K562 (cell line): ENCODE results near the gene EPB42. TPM values are rescaled to one million over a fixed set of nuclear protein-coding genes. Genes with fewer than 3 reads are reported as not detected.

Experiments
- ATAC-seq: fragments of 200-7000 bp; cut with Tn5 transposase; 3 replicates; pipeline ENCODE4 v1.9.1; 2020; ENCODE audit warnings: moderate library complexity
- BruUV-seq: library from RNA; stranded (reverse); fragments of 400-500 nt; replicated peaks from 2 replicates; lab custom pipeline; 2021; lab: Mats Ljungman, UMichigan
- CTCF ChIA-PET: fragments of 300-600 bp; formaldehyde crosslinking; extraction: SDS; loops from one replicate; lab custom pipeline; 2021; ENCODE audit warnings: low intra/inter-chr PET ratio; lab: Yijun Ruan, JAX
- POLR2A ChIA-PET: fragments of 300-600, 350-650 bp; sonication (Branson Sonifier 250); formaldehyde crosslinking; extraction: SDS; loops from one replicate; lab custom pipeline; 2021; ENCODE audit warnings: antibody characterized with exemption, inconsistent platforms; lab: Yijun Ruan, JAX
- DNase-seq, 4 experiments: peaks; one replicate each; pipeline versions ENCODE4 v3.0.0 to v3.0.0-alpha.2; 2011 to 2018; ENCODE audit warnings: low spot score in 3 of 4, mixed read lengths in 3 of 4; ENCODE audit errors: extremely low read depth in 1 of 4
- FAIRE-seq: peaks from 2 replicates; lab custom pipeline; 2011; peaks lifted over from hg19 to GRCh38; lab: Jason Lieb, UNC
- H2AFZ ChIP-seq: 2 replicates; pipeline ENCODE4 v1.6.0; 2011; ENCODE audit warnings: low read depth, low read length, control low read depth, inconsistent platforms
- H3K27ac ChIP-seq: fragments of 200-600 bp; 3 replicates; pipeline ENCODE4 v1.8.0; 2011; ENCODE audit warnings: low read depth, mild to moderate bottlenecking, control low read depth, inconsistent platforms, low read length, moderate library complexity, mixed read lengths; ENCODE audit errors: extremely low read depth
- H3K27me3 ChIP-seq, 2 experiments: fragments of 300-600 bp in 1 of 2; 2 replicates in 1 of 2; 3 replicates in 1 of 2; pipeline versions ENCODE4 v1.6.0 to v1.8.0; 2011; ENCODE audit warnings: inconsistent platforms in 2 of 2, low read length in 2 of 2, mild to moderate bottlenecking in 1 of 2, mixed read lengths in 1 of 2, moderate library complexity in 1 of 2; ENCODE audit not compliant: control insufficient read depth in 2 of 2, insufficient read depth in 2 of 2
- H3K36me3 ChIP-seq: fragments of 300-600 bp; 3 replicates; pipeline ENCODE4 v1.8.0; 2011; ENCODE audit warnings: mild to moderate bottlenecking, low read length, inconsistent platforms; ENCODE audit not compliant: control insufficient read depth, insufficient read depth
- H3K4me1 ChIP-seq, 2 experiments: fragments of 200-600 bp in 1 of 2; replicated peaks in 1 of 2; 2 replicates in 1 of 2; 3 replicates in 1 of 2; pipeline versions ENCODE4 v1.5.1 to v1.8.0; 2011; ENCODE audit warnings: inconsistent platforms in 2 of 2, low read length in 2 of 2, mild to moderate bottlenecking in 1 of 2, mixed read lengths in 1 of 2, moderate library complexity in 1 of 2; ENCODE audit not compliant: control insufficient read depth in 2 of 2, insufficient read depth in 2 of 2
- H3K4me2 ChIP-seq: 2 replicates; pipeline ENCODE4 v1.6.1; 2011; ENCODE audit warnings: low read length, control low read depth, inconsistent platforms, mixed read lengths; ENCODE audit not compliant: insufficient read depth
- H3K4me3 ChIP-seq: fragments of 200-600 bp; sonication (generic), shearing (Covaris generic); 2 replicates; pipeline ENCODE4 v1.5.1; 2016; ENCODE audit warnings: control low read depth, inconsistent platforms
- H3K79me2 ChIP-seq: fragments of 200-600 bp; 3 replicates; pipeline ENCODE4 v1.8.0; 2011; ENCODE audit warnings: low read length, inconsistent platforms; ENCODE audit not compliant: control insufficient read depth, insufficient read depth
- H3K9ac ChIP-seq, 2 experiments: 2 replicates each; pipeline versions ENCODE4 v1.6.0 to v1.6.1; 2011; ENCODE audit warnings: low read depth in 2 of 2, low read length in 2 of 2, control low read depth in 1 of 2, inconsistent platforms in 1 of 2, mild to moderate bottlenecking in 1 of 2, mixed read lengths in 1 of 2; ENCODE audit not compliant: insufficient read depth in 1 of 2
- H3K9me1 ChIP-seq: one replicate; pipeline ENCODE4 v1.6.0; 2011; ENCODE audit warnings: inconsistent platforms, mild to moderate bottlenecking, low read length, moderate library complexity; ENCODE audit not compliant: control insufficient read depth, insufficient read depth
- H3K9me3 ChIP-seq: replicated peaks from 2 replicates; pipeline ENCODE4 v1.5.1; 2011; ENCODE audit warnings: low read depth, low read length, inconsistent platforms; ENCODE audit not compliant: control insufficient read depth, insufficient read depth
- H4K20me1 ChIP-seq: replicated peaks from 2 replicates; pipeline ENCODE4 v1.6.1; 2011; ENCODE audit warnings: low read length, inconsistent platforms, mixed read lengths; ENCODE audit not compliant: control insufficient read depth, insufficient read depth
- BCL6 ChIP-seq: fragments of 250-450 bp; sonication (Bioruptor Pico); IDR thresholded peaks from 2 replicates; pipeline ENCODE4 v1.4.0; 2020
- FOXM1 ChIP-seq, 2 experiments: fragments of 450-650 bp in 1 of 2; sonication (generic) in 1 of 2; formaldehyde crosslinking in 1 of 2; IDR thresholded peaks; 2 replicates each; pipeline versions ENCODE4 v1.6.1 to v1.9.0; 2017 to 2022; ENCODE audit warnings: low read depth in 2 of 2, mild to moderate bottlenecking in 2 of 2, missing genetic modification reagents in 1 of 2, moderate library complexity in 1 of 2
- HNRNPL ChIP-seq: fragments of 200-400 bp; formaldehyde crosslinking; IDR thresholded peaks from 2 replicates; pipeline ENCODE4 v1.6.1; 2017; ENCODE audit warnings: low read depth, mild to moderate bottlenecking, low read length
- IFI16 ChIP-seq: fragments of 250-450 bp; sonication (Bioruptor Pico); IDR thresholded peaks from 2 replicates; pipeline ENCODE4 v2.1.2; 2022; ENCODE audit warnings: mild to moderate bottlenecking, inconsistent platforms
- PHF8 ChIP-seq: fragments of 200-600 bp; sonication (generic); IDR thresholded peaks from 2 replicates; pipeline ENCODE4 v1.6.1; 2012; ENCODE audit warnings: mixed run types, mild to moderate bottlenecking, inconsistent platforms, low read length, moderate library complexity, borderline replicate concordance
- SREBF1 ChIP-seq: fragments of 150-350 bp; IDR thresholded peaks from 2 replicates; pipeline ENCODE4 v1.6.1; 2014; ENCODE audit warnings: antibody characterized with exemption, low read depth, low read length, borderline replicate concordance
- WGBS: fragments of 100-300 bp; shearing (Covaris generic); methylation state at CpG from one replicate; pipeline ENCODE4 v1.1.6; 2016; ENCODE audit warnings: low coverage, mixed read lengths; ENCODE audit not compliant: insufficient coverage; ENCODE audit errors: missing lambda C conversion rate; 5-methylcytosine and 5-hydroxymethylcytosine counted together
- in situ Hi-C: fragments of 300-500 bp; cut with MboI; formaldehyde crosslinking; loops from 4 replicates; pipeline ENCODE4 v1.15.0; 2018; ENCODE audit warnings: inconsistent platforms, mixed read lengths
- intact Hi-C: fragments of 100-400 bp; cut with micrococcal nuclease; formaldehyde crosslinking; loops from 2 replicates; pipeline ENCODE4 v1.14.2; 2022
- polyA plus RNA-seq, 8 experiments: library from polyadenylated mRNA; depleted of rRNA in 4 of 8; stranded (reverse) in 5 of 8; unstranded in 3 of 8; fragments of >200 nt; fragmentation: Nextera tagmentation in 2 of 8; fragmentation: Illumina TruSeq in 1 of 8; extraction: Ambion mirVana in 2 of 8; extraction: Trizol in 1 of 8; gene quantifications; 2 replicates each; pipeline versions ENCODE4 v1.2.1 to v1.2.3, GENCODE V29; 2011 to 2014; ENCODE audit warnings: inconsistent platforms in 1 of 8, missing spikeins in 1 of 8
- total RNA-seq, 7 experiments: library from RNA; depleted of rRNA in 6 of 7; stranded (reverse); fragments of >200 nt in 6 of 7; fragmentation: Illumina TruSeq in 2 of 7; extraction: Trizol in 2 of 7; gene quantifications; 2 replicates each; pipeline versions ENCODE4 v1.2.1 to v1.2.3, GENCODE V29; 2011 to 2021; ENCODE audit warnings: low replicate concordance in 1 of 7

EPB42 gene
- total and polyA plus RNA-seq, 9 of the 15 experiments (the other 6 are each of a cell fraction or from before 2014, with no cell fraction given), result 0.38 to 2.3 (median 1.4) TPM

GRCh38 chr15:43214592-43215295, 6.1 kb downstream of the EPB42 start:
- Histone ChIP-seq H3K27ac (no peak overlapping the region), H3K9me1 (no peaks in the 10 kb centered on the region), H3K4me2 (no peak overlapping the region), H2AFZ (no peak overlapping the region), H3K27me3 (no peaks in the 10 kb centered on the region), H3K36me3 (no peaks in the 10 kb centered on the region), H3K4me3 (no peak overlapping the region), H3K4me1 (peaks cover 12 to 17% of the 10 kb centered on the region in 2 experiments; a peak in 4 of 5 replicates), H4K20me1 (no peaks in the 10 kb centered on the region), H3K9me3 (no peaks in the 10 kb centered on the region; the same call in 1 of the 2 replicates), H3K9ac (0 out of 4 replicates have a peak overlapping the region, but pooled peaks of 1 of the 2 experiments have one; percentile 3), H3K79me2 (no peaks in the 10 kb centered on the region)
- DNase-seq (no peak), ATAC-seq (no peak), FAIRE-seq (no peak)
- ChIA-PET POLR2A (interaction anchor here (1.4 to 2.2 kb wide), 2 partner anchors 10 to 19 kb away, joined by 3 to 10 read pairs; no protein-coding TSS in a partner anchor), CTCF (no interaction called here)
- 73% methylated on average over 6 of the region's 6 CpGs for WGBS
- intact Hi-C loops (no loop called here), in situ Hi-C loops (no loop called here)
- no peak for TF ChIP-seq FOXM1 (IDR thresholded peaks at IDR 0.05; ENCODE audit: low read depth)
- no peak for TF ChIP-seq FOXM1 (CRISPR knock-in tag; IDR thresholded peaks at IDR 0.05; ENCODE audit: low read depth)
- no peak for TF ChIP-seq IFI16 (CRISPR knock-in tag)
- TF ChIP-seq SREBF1, result no peak
- TF ChIP-seq PHF8, result no peak
- no peak for TF ChIP-seq BCL6 (CRISPR knock-in tag)
- no peak for TF ChIP-seq HNRNPL
- BruUV-seq, result no TSS peak
